Mesenchymal stem cell (in vitro differentiated cells and primary cell): ENCODE data around the gene CD52.

ENCODE experiments used
- DNase-seq: peaks from one replicate; pipeline ENCODE4 v3.0.0-alpha.2; 2013
- H2AFZ ChIP-seq: one replicate; pipeline ENCODE4 v1.6.1; 2013; ENCODE audit warnings: low read depth, mild to moderate bottlenecking, control low read depth, inconsistent platforms, low read length, moderate library complexity
- H2AK5ac ChIP-seq: 2 replicates; pipeline ENCODE4 v1.6.1; 2013; ENCODE audit warnings: low read length, moderate library complexity, mild to moderate bottlenecking, inconsistent platforms; ENCODE audit not compliant: severe bottlenecking
- H2BK120ac ChIP-seq: one replicate; pipeline ENCODE4 v1.6.1; 2013; ENCODE audit warnings: low read depth, mild to moderate bottlenecking, inconsistent platforms, low read length, moderate library complexity
- H2BK12ac ChIP-seq, 2 experiments: one replicate each; pipeline ENCODE4 v1.6.1; 2013; ENCODE audit warnings: inconsistent platforms in 2 of 2, low read length in 2 of 2, mild to moderate bottlenecking in 2 of 2, moderate library complexity in 2 of 2, control low read depth in 1 of 2
- H2BK15ac ChIP-seq: one replicate; pipeline ENCODE4 v1.6.1; 2013; ENCODE audit warnings: mild to moderate bottlenecking, low read depth, inconsistent platforms; ENCODE audit not compliant: poor library complexity, severe bottlenecking
- H2BK5ac ChIP-seq: 2 replicates; pipeline ENCODE4 v1.6.1; 2013; ENCODE audit warnings: low read depth, mild to moderate bottlenecking, low read length, control low read depth, inconsistent platforms; ENCODE audit not compliant: poor library complexity, severe bottlenecking
- H3K14ac ChIP-seq, 2 experiments: one replicate each; pipeline ENCODE4 v1.6.1; 2013; ENCODE audit warnings: inconsistent platforms in 2 of 2, low read length in 2 of 2, control low read depth in 1 of 2, mild to moderate bottlenecking in 1 of 2, moderate library complexity in 1 of 2
- H3K18ac ChIP-seq, 2 experiments: one replicate each; pipeline ENCODE4 v1.6.1; 2013; ENCODE audit warnings: inconsistent platforms in 2 of 2, low read length in 2 of 2, control low read depth in 1 of 2, low read depth in 1 of 2, mild to moderate bottlenecking in 1 of 2
- H3K23ac ChIP-seq, 2 experiments: one replicate each; pipeline ENCODE4 v1.6.1; 2013; ENCODE audit warnings: inconsistent platforms in 2 of 2, low read length in 2 of 2, mild to moderate bottlenecking in 2 of 2, moderate library complexity in 2 of 2, control low read depth in 1 of 2
- H3K27ac ChIP-seq: 2 replicates; pipeline ENCODE4 v1.5.1; 2013; ENCODE audit warnings: mild to moderate bottlenecking, moderate library complexity, low read length, control low read depth, inconsistent platforms; ENCODE audit not compliant: poor library complexity, severe bottlenecking
- H3K27me3 ChIP-seq, 2 experiments: 2 replicates each; pipeline versions ENCODE4 v1.6.1 to v1.7.0; 2013; ENCODE audit warnings: low read length in 2 of 2, mild to moderate bottlenecking in 2 of 2, moderate library complexity in 2 of 2, control low read depth in 1 of 2, inconsistent platforms in 1 of 2; ENCODE audit not compliant: control insufficient read depth in 1 of 2, insufficient read depth in 1 of 2
- H3K36me3 ChIP-seq, 2 experiments: 2 replicates each; pipeline versions ENCODE4 v1.6.1 to v1.7.0; 2013; ENCODE audit warnings: low read length in 2 of 2, control low read depth in 1 of 2, inconsistent platforms in 1 of 2, low read depth in 1 of 2, mild to moderate bottlenecking in 1 of 2; ENCODE audit not compliant: insufficient read depth in 2 of 2, control insufficient read depth in 1 of 2
- H3K4ac ChIP-seq, 2 experiments: one replicate each; pipeline ENCODE4 v1.6.1; 2013; ENCODE audit warnings: inconsistent platforms in 2 of 2, low read length in 2 of 2, mild to moderate bottlenecking in 2 of 2, moderate library complexity in 2 of 2, control low read depth in 1 of 2, low read depth in 1 of 2
- H3K4me1 ChIP-seq: 2 replicates; pipeline ENCODE4 v1.6.1; 2013; ENCODE audit warnings: low read depth, low read length, control low read depth; ENCODE audit not compliant: control insufficient read depth, insufficient read depth
- H3K4me2 ChIP-seq: 2 replicates; pipeline ENCODE4 v1.6.1; 2013; ENCODE audit warnings: low read length, mild to moderate bottlenecking, inconsistent platforms; ENCODE audit not compliant: poor library complexity, severe bottlenecking
- H3K4me3 ChIP-seq, 2 experiments: 2 replicates each; pipeline versions ENCODE4 v1.5.1 to v1.7.0; 2013; ENCODE audit warnings: low read length in 2 of 2, mild to moderate bottlenecking in 2 of 2, control low read depth in 1 of 2, low read depth in 1 of 2; ENCODE audit not compliant: insufficient read depth in 1 of 2
- H3K79me1 ChIP-seq: replicated peaks from 2 replicates; pipeline ENCODE4 v1.6.1; 2013; ENCODE audit warnings: mild to moderate bottlenecking, control low read depth, low read length, inconsistent platforms; ENCODE audit not compliant: poor library complexity, severe bottlenecking
- H3K9ac ChIP-seq: 2 replicates; pipeline ENCODE4 v1.7.0; 2013; ENCODE audit warnings: mild to moderate bottlenecking, low read length, moderate library complexity
- H3K9me3 ChIP-seq: 2 replicates; pipeline ENCODE4 v1.7.0; 2013; ENCODE audit warnings: mild to moderate bottlenecking, low read length; ENCODE audit not compliant: control insufficient read depth
- H4K8ac ChIP-seq: one replicate; pipeline ENCODE4 v1.6.1; 2013; ENCODE audit warnings: inconsistent platforms, mild to moderate bottlenecking, low read length, moderate library complexity
- H4K91ac ChIP-seq: one replicate; pipeline ENCODE4 v1.6.1; 2013; ENCODE audit warnings: mild to moderate bottlenecking, low read length, inconsistent platforms
- WGBS: methylation state at CpG from one replicate; pipeline ENCODE4 v1.1.7; 2013; ENCODE audit warnings: mixed read lengths; 5-methylcytosine and 5-hydroxymethylcytosine counted together

The CD52 gene

GRCh38 chr1:26351590-26352337 is 34.0 kb downstream of the CD52 start:
- no peak overlapping the region for H4K8ac ChIP-seq
- H3K36me3 ChIP-seq: no peaks in the 10 kb centered on the region
- no peak overlapping the region for H2BK5ac ChIP-seq
- H3K23ac ChIP-seq: no peak overlapping the region
- no peak overlapping the region for H2AFZ ChIP-seq
- no peak overlapping the region for H2BK15ac ChIP-seq
- H3K27me3 ChIP-seq: peaks cover 22 to 27% of the 10 kb centered on the region in 2 experiments
- H3K9me3 ChIP-seq: no peaks in the 10 kb centered on the region
- no peak overlapping the region for H3K4me3 ChIP-seq
- H3K4me1 ChIP-seq: peaks cover 18% of the 10 kb centered on the region
- no peak overlapping the region for H3K4ac ChIP-seq
- peak overlapping the region in 1 of 2 experiments; percentile 44 for H3K14ac ChIP-seq
- H3K9ac ChIP-seq: no peak overlapping the region
- peak; percentile 28 for DNase-seq
- H3K27ac ChIP-seq: no peak overlapping the region
- H3K18ac ChIP-seq: no peak overlapping the region
- 69% methylated on average over 10 of the region's 12 CpGs for WGBS
- H4K91ac ChIP-seq: no peak overlapping the region
- H3K79me1 ChIP-seq: no peaks in the 10 kb centered on the region
- no peak overlapping the region for H2BK120ac ChIP-seq
- no peak overlapping the region for H2AK5ac ChIP-seq
- H3K4me2 ChIP-seq: no peak overlapping the region
- H2BK12ac ChIP-seq: no peak overlapping the region

- H2BK12ac ChIP-seq: no peak overlapping the region
- no peak overlapping the region for H2BK15ac ChIP-seq
- H2BK5ac ChIP-seq: no peak overlapping the region
- no peak overlapping the region for H2AFZ ChIP-seq
- peaks cover 18% of the 10 kb centered on the region for H3K4me1 ChIP-seq
- H3K4ac ChIP-seq: no peak overlapping the region
- no peak for DNase-seq
- no peak overlapping the region for H4K8ac ChIP-seq
- H4K91ac ChIP-seq: no peak overlapping the region
- WGBS: 78% methylated on average over 5 of the region's 5 CpGs
- H3K23ac ChIP-seq: no peak overlapping the region
- H3K14ac ChIP-seq: no peak overlapping the region
- H3K36me3 ChIP-seq: no peaks in the 10 kb centered on the region
- no peak overlapping the region for H3K18ac ChIP-seq
- no peaks in the 10 kb centered on the region for H3K9me3 ChIP-seq
- H2AK5ac ChIP-seq: no peak overlapping the region
- no peak overlapping the region for H2BK120ac ChIP-seq
- H3K9ac ChIP-seq: no peak overlapping the region
- H3K27me3 ChIP-seq: peaks cover 24 to 33% of the 10 kb centered on the region in 2 experiments
- H3K4me2 ChIP-seq: no peak overlapping the region
- no peak overlapping the region for H3K4me3 ChIP-seq
- H3K27ac ChIP-seq: no peak overlapping the region
- H3K79me1 ChIP-seq: no peaks in the 10 kb centered on the region
Measured at GRCh38 chr1:26352338-26352679, 34.6 kb downstream of the CD52 start.

- Histone ChIP-seq H3K4me1 (peaks cover 18% of the 10 kb centered on the region), H3K18ac (no peak overlapping the region)
Measured at GRCh38 chr1:26353210-26353859, 35.6 kb downstream of the CD52 start.

DNA sequence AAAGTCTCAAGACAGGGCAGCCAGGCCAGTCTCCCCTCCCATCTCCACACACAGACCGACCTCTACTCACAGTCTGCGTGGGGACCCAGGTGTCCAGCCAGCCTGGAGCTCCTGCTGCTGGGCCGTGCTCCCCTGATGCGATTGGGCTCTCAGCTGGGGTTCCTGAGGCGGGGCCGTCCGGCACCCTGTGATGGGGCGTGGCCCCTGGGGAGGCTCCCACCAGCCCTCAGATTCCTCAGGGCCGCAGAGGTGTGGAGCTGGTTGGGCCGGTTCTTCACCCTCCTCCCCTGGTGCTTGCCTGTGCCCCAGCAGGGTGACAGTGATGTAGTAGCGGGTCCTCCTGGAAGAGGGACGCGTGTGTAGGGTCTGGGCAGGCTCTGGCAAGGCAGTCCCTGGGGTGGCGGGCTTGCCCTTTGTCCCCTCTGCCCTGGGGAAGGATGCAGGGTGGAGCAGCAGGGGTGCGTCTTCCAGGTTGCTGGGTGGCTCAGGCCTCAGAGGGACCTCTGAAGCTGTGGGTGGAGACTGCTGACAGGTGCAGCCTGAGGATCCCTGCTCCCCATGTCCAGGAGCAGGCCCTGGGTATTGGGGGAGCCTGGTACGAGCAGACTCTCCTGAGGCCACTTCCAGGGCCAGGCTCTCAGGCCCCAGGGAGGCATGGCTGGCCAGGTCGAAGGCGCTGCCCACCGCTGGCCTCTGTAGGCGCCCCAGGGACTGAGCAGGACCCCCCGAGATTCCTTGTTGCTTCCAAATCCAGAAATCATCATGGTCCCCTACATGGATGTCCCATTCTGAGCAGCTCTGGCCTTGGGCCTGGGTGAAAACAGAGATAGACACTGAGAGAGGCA is 36.4 kb downstream of the CD52 start, which contains the start of gene CRYBG2:
Gene CRYBG2, minus strand, starts transcription at position 155 of the 845 bp plus-strand sequence. CDS start 7,473 bp downstream, outside the sequence.
- Histone ChIP-seq H3K23ac (no peak within 1 kb of the TSS), H2BK12ac (no peak within 1 kb of the TSS), H3K4me2 (no peak within 1 kb of the TSS), H3K4me3 (no peak within 1 kb of the TSS), H3K27ac (no peak within 1 kb of the TSS), H2BK120ac (no peak within 1 kb of the TSS), H2AFZ (no peak within 1 kb of the TSS), H3K14ac (no peak within 1 kb of the TSS), H4K91ac (no peak within 1 kb of the TSS), H2BK5ac (no peak within 1 kb of the TSS), H4K8ac (no peak within 1 kb of the TSS), H3K79me1 (no peaks in the 10 kb centered on the region), H3K9ac (no peak within 1 kb of the TSS), H3K36me3 (no peaks in the 10 kb centered on the region), H2BK15ac (no peak within 1 kb of the TSS), H3K27me3 (peaks cover 37 to 52% of the 10 kb centered on the region in 2 experiments), H3K9me3 (no peaks in the 10 kb centered on the region), H2AK5ac (no peak within 1 kb of the TSS), H3K4ac (no peak within 1 kb of the TSS), H3K4me1 (peaks cover 18% of the 10 kb centered on the region), H3K18ac (no peak within 1 kb of the TSS)
- no peak for DNase-seq
- WGBS: 85% methylated on average over 21 of the region's 21 CpGs

More at GRCh38 chr1:26353210-26353859, 35.6 kb downstream of the CD52 start:
- H3K9me3 ChIP-seq: no peaks in the 10 kb centered on the region
- no peak overlapping the region for H3K23ac ChIP-seq
- no peak overlapping the region for H3K4me3 ChIP-seq
- H3K27me3 ChIP-seq: peaks cover 29 to 43% of the 10 kb centered on the region in 2 experiments
- DNase-seq: no peak
- H3K79me1 ChIP-seq: no peaks in the 10 kb centered on the region
- no peak overlapping the region for H3K4ac ChIP-seq
- H2BK15ac ChIP-seq: no peak overlapping the region
- H2AK5ac ChIP-seq: no peak overlapping the region
- no peak overlapping the region for H3K14ac ChIP-seq
- no peak overlapping the region for H2BK5ac ChIP-seq
- no peak overlapping the region for H3K9ac ChIP-seq
- no peak overlapping the region for H2AFZ ChIP-seq
- no peaks in the 10 kb centered on the region for H3K36me3 ChIP-seq
- H2BK120ac ChIP-seq: no peak overlapping the region
- WGBS: 87% methylated on average over 3 of the region's 4 CpGs
- no peak overlapping the region for H3K27ac ChIP-seq
- no peak overlapping the region for H4K8ac ChIP-seq
- no peak overlapping the region for H3K4me2 ChIP-seq
- no peak overlapping the region for H4K91ac ChIP-seq
- no peak overlapping the region for H2BK12ac ChIP-seq
